T follicular helper cell (primary cell): Measurements from ENCODE around the gene NT5C.
"Not testable (repeated sequence)": the region's sequence is repeated elsewhere in the genome, so short reads cannot be mapped to it uniquely, and the experiment has no call there.

Experiments
- DNase-seq: peaks from one replicate; pipeline ENCODE4 v3.0.0-alpha.2; 2020; ENCODE audit warnings: low read depth
- total RNA-seq, 2 experiments: gene quantifications; one replicate each; lab custom pipeline; 2026; lab: John Stamatoyannopoulos, UW

The NT5C gene
- total RNA-seq = 34.9 to 35.2 reads per million in 2 experiments

- peak; percentile 25 for DNase-seq
Measured at GRCh38 chr17:75131278-75132017, at the start of gene NT5C. Gene NT5C (minus strand): TSS chr17:75131742. CDS start chr17:75131707, 35 bp downstream.

GRCh38 chr17:75181110-75181509 lies 49.6 kb upstream of the NT5C start:
- DNase-seq = no peak

- DNase-seq = no peak
Measured at GRCh38 chr17:75178453-75178852, 46.9 kb upstream of the NT5C start.

GRCh38 chr17:75176625-75177024 lies 45.1 kb upstream of the NT5C start:
- DNase-seq = no peak

- no peak for DNase-seq
Measured at GRCh38 chr17:75174996-75175395, 43.5 kb upstream of the NT5C start.

GRCh38 chr17:75173526-75173925 lies 42.0 kb upstream of the NT5C start:
- no peak for DNase-seq

GRCh38 chr17:75168998-75169397 lies 37.5 kb upstream of the NT5C start:
- DNase-seq = no peak

GRCh38 chr17:75164606-75165005 lies 33.1 kb upstream of the NT5C start:
- not testable (repeated sequence) for DNase-seq

GRCh38 chr17:75163074-75163473 lies 31.5 kb upstream of the NT5C start:
- no peak for DNase-seq

- DNase-seq = no peak
Measured at GRCh38 chr17:75160211-75160610, 28.7 kb upstream of the NT5C start.

GRCh38 chr17:75159196-75160031 lies 27.9 kb upstream of the NT5C start:
- no peak for DNase-seq

GRCh38 chr17:75158480-75158879 lies 26.9 kb upstream of the NT5C start:
- not testable (repeated sequence) for DNase-seq

- DNase-seq = no peak
Measured at GRCh38 chr17:75155191-75155601, 23.7 kb upstream of the NT5C start.

- DNase-seq = peak; percentile 98
Measured at GRCh38 chr17:75154195-75155106, 22.9 kb upstream of the NT5C start, which contains the start of gene JPT1. Gene JPT1 (minus strand): TSS chr17:75154512. CDS start chr17:75154397, 115 bp downstream.

GRCh38 chr17:75153780-75154194 lies 22.2 kb upstream of the NT5C start:
- no peak for DNase-seq

- DNase-seq = no peak
Measured at GRCh38 chr17:75152922-75153779, 21.6 kb upstream of the NT5C start.

- no peak for DNase-seq
Measured at GRCh38 chr17:75152523-75152921, 21.0 kb upstream of the NT5C start.

GRCh38 chr17:75151930-75152329 lies 20.4 kb upstream of the NT5C start:
- no peak for DNase-seq

- DNase-seq = no peak
Measured at GRCh38 chr17:75147878-75148546, 16.5 kb upstream of the NT5C start.

- DNase-seq = no peak
Measured at GRCh38 chr17:75146592-75146991, 15.1 kb upstream of the NT5C start.
